Mesendoderm (in vitro differentiated cells): ENCODE results near the gene CISD2.
"Not testable (repeated sequence)": the region's sequence is repeated elsewhere in the genome, so short reads cannot be mapped to it uniquely, and the experiment has no call there.

Experiments used
- DNase-seq: peaks from one replicate; pipeline ENCODE4 v3.0.0; 2013
- H2AK5ac ChIP-seq: 2 replicates; pipeline ENCODE4 v1.6.1; 2013; ENCODE audit warnings: low read length, inconsistent platforms
- H2BK120ac ChIP-seq: 2 replicates; pipeline ENCODE4 v1.6.1; 2013; ENCODE audit warnings: low read depth, mild to moderate bottlenecking, low read length, moderate library complexity, mixed read lengths
- H2BK15ac ChIP-seq: replicated peaks from 2 replicates; pipeline ENCODE4 v1.6.1; 2013; ENCODE audit warnings: low read depth, mild to moderate bottlenecking, moderate library complexity
- H2BK5ac ChIP-seq: 2 replicates; pipeline ENCODE4 v1.6.1; 2013; ENCODE audit warnings: low read length, inconsistent platforms
- H3K18ac ChIP-seq: 2 replicates; pipeline ENCODE4 v1.6.1; 2013; ENCODE audit warnings: mild to moderate bottlenecking, low read length, mixed read lengths
- H3K23ac ChIP-seq: one replicate; pipeline ENCODE4 v1.6.1; 2013; ENCODE audit warnings: low read length
- H3K27ac ChIP-seq: 2 replicates; pipeline ENCODE4 v1.5.1; 2013; ENCODE audit warnings: low read depth, mild to moderate bottlenecking, inconsistent platforms, low read length, moderate library complexity
- H3K27me3 ChIP-seq: 2 replicates; pipeline ENCODE4 v1.6.1; 2013; ENCODE audit warnings: low read length, control low read depth, mild to moderate bottlenecking, inconsistent platforms; ENCODE audit not compliant: insufficient read depth, poor library complexity
- H3K36me3 ChIP-seq: 2 replicates; pipeline ENCODE4 v1.6.1; 2013; ENCODE audit warnings: low read length, inconsistent platforms; ENCODE audit not compliant: control insufficient read depth, insufficient read depth
- H3K4ac ChIP-seq: one replicate; pipeline ENCODE4 v1.6.1; 2013; ENCODE audit warnings: low read depth, mild to moderate bottlenecking, low read length, moderate library complexity
- H3K4me1 ChIP-seq: 2 replicates; pipeline ENCODE4 v1.6.1; 2013; ENCODE audit warnings: low read depth, low read length, inconsistent platforms; ENCODE audit not compliant: control insufficient read depth
- H3K4me2 ChIP-seq: 2 replicates; pipeline ENCODE4 v1.6.1; 2013; ENCODE audit warnings: low read length
- H3K4me3 ChIP-seq: 2 replicates; pipeline ENCODE4 v1.5.1; 2013; ENCODE audit warnings: mild to moderate bottlenecking, low read length
- H3K56ac ChIP-seq: one replicate; pipeline ENCODE4 v1.6.1; 2013; ENCODE audit warnings: low read length
- H3K79me1 ChIP-seq: 2 replicates; pipeline ENCODE4 v1.6.1; 2013; ENCODE audit warnings: low read length, inconsistent platforms
- H3K79me2 ChIP-seq: 2 replicates; pipeline ENCODE4 v1.6.1; 2013; ENCODE audit warnings: mild to moderate bottlenecking, low read length; ENCODE audit not compliant: control insufficient read depth, insufficient read depth
- H3K9ac ChIP-seq: 2 replicates; pipeline ENCODE4 v1.6.1; 2013; ENCODE audit warnings: low read length, inconsistent platforms
- H4K5ac ChIP-seq: one replicate; pipeline ENCODE4 v1.6.1; 2013; ENCODE audit warnings: low read length
- H4K8ac ChIP-seq: one replicate; pipeline ENCODE4 v1.6.1; 2013; ENCODE audit warnings: low read depth, mild to moderate bottlenecking, control low read depth, low read length, moderate library complexity
- WGBS: extraction: QIAGEN DNeasy Blood & Tissue Kit; methylation state at CpG from one replicate; pipeline ENCODE4 v1.1.7; 2013; ENCODE audit warnings: low lambda C conversion rate, missing lambda C conversion rate; ENCODE audit not compliant: insufficient coverage; ENCODE audit errors: extremely low coverage; 5-methylcytosine and 5-hydroxymethylcytosine counted together

Gene CISD2

DNA sequence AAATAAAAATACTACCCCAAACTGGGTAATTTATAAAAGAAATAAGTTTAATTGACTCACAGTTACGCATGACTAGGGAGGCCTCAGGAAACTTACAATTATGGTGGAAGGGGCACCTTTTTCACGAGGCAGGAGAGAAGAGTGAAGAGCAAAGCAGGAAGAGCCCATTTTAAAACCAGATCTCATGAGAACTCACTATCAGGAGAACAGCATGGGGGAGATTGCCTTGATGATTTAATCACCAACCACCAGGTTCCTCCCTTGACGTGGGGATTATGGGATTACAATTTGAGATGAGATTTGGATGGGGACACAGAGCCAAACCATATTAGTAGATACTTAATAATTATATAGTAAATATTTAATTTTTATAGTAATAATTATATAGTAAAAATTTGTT is 10.1 kb downstream of the CISD2 start:
- peak; percentile 62 for DNase-seq
- H3K18ac ChIP-seq: no peak overlapping the region
- no peak overlapping the region for H3K4me3 ChIP-seq
- H3K27ac ChIP-seq: no peak overlapping the region
- H3K56ac ChIP-seq: no peak overlapping the region
- no peak overlapping the region for H2BK15ac ChIP-seq
- no peaks in the 10 kb centered on the region for H3K4me1 ChIP-seq
- no peak overlapping the region for H4K5ac ChIP-seq
- H3K23ac ChIP-seq: no peak overlapping the region
- no peak overlapping the region for H4K8ac ChIP-seq
- no peaks in the 10 kb centered on the region for H3K27me3 ChIP-seq
- H3K4me2 ChIP-seq: no peak overlapping the region
- H2BK120ac ChIP-seq: no peak overlapping the region
- H2BK5ac ChIP-seq: no peak overlapping the region
- H3K9ac ChIP-seq: no peak overlapping the region
- H3K4ac ChIP-seq: no peak overlapping the region
- no CpG with 5 or more reads among the region's 3 CpGs for WGBS
- no peak overlapping the region for H2AK5ac ChIP-seq
- peaks cover 4% of the 10 kb centered on the region for H3K79me1 ChIP-seq
- peaks cover 2% of the 10 kb centered on the region for H3K79me2 ChIP-seq
- H3K36me3 ChIP-seq: peaks cover 1% of the 10 kb centered on the region

DNA sequence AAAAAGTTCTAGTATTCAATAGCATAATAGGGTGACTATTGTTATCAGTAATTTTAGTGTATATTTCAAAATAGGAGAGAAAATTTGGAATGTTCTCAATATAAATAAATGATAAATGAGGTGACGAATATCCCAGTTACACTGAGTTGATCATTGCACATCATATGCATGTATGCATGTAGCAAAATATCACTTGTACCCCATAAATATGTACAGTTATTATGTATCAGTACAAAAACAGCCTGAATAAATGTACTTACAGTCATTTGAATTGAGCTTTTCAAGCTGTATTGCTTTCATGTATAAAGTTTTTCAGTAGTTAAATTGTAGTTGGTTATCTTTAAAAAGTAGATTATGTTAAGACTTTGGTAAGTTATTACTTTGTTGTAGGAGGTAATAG is 12.6 kb downstream of the CISD2 start:
- no peak overlapping the region for H3K4me2 ChIP-seq
- H2BK120ac ChIP-seq: no peak overlapping the region
- no peaks in the 10 kb centered on the region for H3K27me3 ChIP-seq
- H2BK15ac ChIP-seq: no peak overlapping the region
- no peak for DNase-seq
- no peak overlapping the region for H4K5ac ChIP-seq
- H3K79me1 ChIP-seq: no peaks in the 10 kb centered on the region
- peaks cover 1% of the 10 kb centered on the region for H3K36me3 ChIP-seq
- no peak overlapping the region for H3K4me3 ChIP-seq
- H3K23ac ChIP-seq: no peak overlapping the region
- H3K27ac ChIP-seq: no peak overlapping the region
- no peak overlapping the region for H3K9ac ChIP-seq
- H3K79me2 ChIP-seq: no peaks in the 10 kb centered on the region
- H4K8ac ChIP-seq: no peak overlapping the region
- no peak overlapping the region for H2BK5ac ChIP-seq
- no peak overlapping the region for H3K18ac ChIP-seq
- no peak overlapping the region for H3K56ac ChIP-seq
- no CpG with 5 or more reads among the region's 1 CpG for WGBS
- no peak overlapping the region for H2AK5ac ChIP-seq
- H3K4me1 ChIP-seq: no peaks in the 10 kb centered on the region
- no peak overlapping the region for H3K4ac ChIP-seq

DNA sequence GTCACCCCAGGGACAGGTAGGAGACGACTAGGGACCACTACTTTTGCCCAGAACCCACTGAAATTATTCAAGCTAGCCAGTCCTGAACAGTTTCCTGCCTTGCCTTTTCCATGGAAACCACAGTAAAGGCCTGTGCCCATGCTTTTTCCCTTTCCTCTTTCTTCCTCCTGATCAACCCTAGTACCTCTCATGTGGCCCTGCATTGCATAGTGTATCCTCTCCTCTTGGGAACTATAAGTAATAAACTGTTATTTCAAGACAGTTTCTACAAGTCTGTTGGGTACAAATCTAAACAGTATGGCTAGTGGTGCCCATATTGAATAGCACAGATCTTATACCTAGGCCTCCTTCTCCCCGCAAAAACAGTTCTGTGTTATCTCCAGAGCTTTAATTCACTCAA is 14.5 kb downstream of the CISD2 start:
- Histone ChIP-seq H3K23ac (no peak overlapping the region), H3K4me3 (no peak overlapping the region), H3K4me2 (no peak overlapping the region), H2BK15ac (no peak overlapping the region), H3K18ac (no peak overlapping the region), H3K27ac (no peak overlapping the region), H4K5ac (no peak overlapping the region), H2BK120ac (no peak overlapping the region), H3K4me1 (no peaks in the 10 kb centered on the region), H3K9ac (no peak overlapping the region), H3K36me3 (no peaks in the 10 kb centered on the region), H3K79me1 (no peaks in the 10 kb centered on the region), H2BK5ac (no peak overlapping the region), H3K56ac (no peak overlapping the region), H2AK5ac (no peak overlapping the region), H4K8ac (no peak overlapping the region), H3K27me3 (no peaks in the 10 kb centered on the region), H3K4ac (no peak overlapping the region), H3K79me2 (no peaks in the 10 kb centered on the region)
- no peak for DNase-seq
- no CpG with 5 or more reads among the region's 2 CpGs for WGBS

DNA sequence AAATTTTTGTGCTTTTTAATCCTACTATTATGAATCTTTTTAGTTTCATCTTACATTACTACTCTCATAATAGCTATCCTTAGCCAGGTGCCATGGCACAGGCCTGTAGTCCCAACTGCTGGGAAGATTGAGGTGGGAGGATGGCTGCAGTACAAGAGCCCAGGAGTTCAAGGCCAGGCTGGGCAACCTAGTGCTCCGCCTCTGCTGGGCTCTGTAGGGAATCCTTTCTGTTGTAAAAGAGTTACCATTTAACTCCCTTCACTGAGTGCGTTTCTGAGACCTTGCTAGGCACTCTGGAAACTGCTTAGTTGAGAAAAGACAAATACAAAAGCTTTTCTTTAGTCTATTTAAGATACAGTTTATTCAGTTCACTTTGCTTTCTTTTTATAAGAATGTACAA is 19.8 kb downstream of the CISD2 start:
- not testable (repeated sequence) for H3K23ac ChIP-seq

DNA sequence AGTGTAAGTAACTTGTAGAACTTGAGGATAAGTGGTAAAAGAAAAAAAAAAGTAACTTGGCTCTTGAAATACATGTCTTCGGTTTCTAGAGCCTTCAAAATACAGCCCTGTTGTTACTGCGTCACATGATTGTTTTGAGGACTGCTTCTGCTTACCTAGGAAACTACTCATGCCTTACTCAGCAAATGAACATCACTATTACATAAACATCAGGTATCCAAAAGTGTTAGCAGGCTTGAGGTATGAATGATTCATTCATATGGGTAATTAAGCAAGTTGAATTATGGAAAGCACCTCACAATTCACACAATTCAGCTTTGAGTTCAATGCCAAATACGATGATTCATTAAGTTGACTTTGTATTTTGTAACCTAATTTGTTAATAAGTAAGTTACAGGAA is 21.1 kb downstream of the CISD2 start:
- not testable (repeated sequence) for H4K5ac ChIP-seq, DNase-seq, H3K56ac ChIP-seq, H2BK120ac ChIP-seq, H3K79me2 ChIP-seq, H4K8ac ChIP-seq, H3K27me3 ChIP-seq, H2AK5ac ChIP-seq, H3K9ac ChIP-seq, H3K4ac ChIP-seq, H3K23ac ChIP-seq, H3K4me2 ChIP-seq, H3K18ac ChIP-seq, H2BK15ac ChIP-seq, H3K27ac ChIP-seq, H2BK5ac ChIP-seq, H3K4me3 ChIP-seq, H3K4me1 ChIP-seq, H3K79me1 ChIP-seq, H3K36me3 ChIP-seq
- no CpG with 5 or more reads among the region's 3 CpGs for WGBS

More for the DNA sequence above, 19.8 kb downstream of the CISD2 start:
- H3K27me3 ChIP-seq, H2AK5ac ChIP-seq, H4K5ac ChIP-seq, H3K4me3 ChIP-seq, H3K4me1 ChIP-seq, H3K27ac ChIP-seq, H2BK5ac ChIP-seq, H3K9ac ChIP-seq, H3K79me1 ChIP-seq, DNase-seq, H3K18ac ChIP-seq, H3K36me3 ChIP-seq, H3K79me2 ChIP-seq, H4K8ac ChIP-seq, H3K4ac ChIP-seq, H2BK120ac ChIP-seq, H3K4me2 ChIP-seq, H3K56ac ChIP-seq, H2BK15ac ChIP-seq: not testable (repeated sequence)
- WGBS: no CpG with 5 or more reads among the region's 2 CpGs

DNA sequence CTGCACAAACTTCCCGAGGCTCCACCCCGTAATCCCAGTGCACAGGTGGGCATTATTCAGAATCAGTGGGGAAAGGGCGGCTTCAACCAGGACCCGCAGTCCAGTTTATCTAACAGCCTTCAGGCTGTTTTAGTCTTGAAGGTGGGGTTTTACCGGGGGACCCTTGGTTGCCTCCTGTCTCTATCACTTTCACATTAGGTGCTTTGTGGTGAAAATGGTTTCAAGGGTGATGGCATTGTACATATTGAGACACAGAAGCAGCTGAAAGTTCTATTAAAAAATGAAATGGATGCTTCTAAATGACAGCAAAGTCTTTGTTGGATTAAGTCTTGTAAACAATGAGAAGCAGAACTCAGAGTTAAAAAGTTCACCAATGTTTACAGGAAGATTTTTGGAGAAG is 27.8 kb downstream of the CISD2 start:
- no CpG with 5 or more reads among the region's 5 CpGs for WGBS
- H3K4ac ChIP-seq, H3K27ac ChIP-seq, H2BK15ac ChIP-seq, H3K9ac ChIP-seq, H4K5ac ChIP-seq, H3K36me3 ChIP-seq, H3K79me1 ChIP-seq, H2AK5ac ChIP-seq, H3K27me3 ChIP-seq, H3K4me2 ChIP-seq, DNase-seq, H3K4me3 ChIP-seq, H3K4me1 ChIP-seq, H3K56ac ChIP-seq, H3K18ac ChIP-seq, H2BK120ac ChIP-seq, H3K23ac ChIP-seq, H3K79me2 ChIP-seq, H4K8ac ChIP-seq, H2BK5ac ChIP-seq: not testable (repeated sequence)
